Measurements from ENCODE around the gene MYRIP.
"Not testable (repeated sequence)": the region's sequence is repeated elsewhere in the genome, so short reads cannot be mapped to it uniquely, and the experiment has no call there.

Gene MYRIP

GRCh38 chr3:39977058-39977794, 167.8 kb downstream of the MYRIP start:
- no peak for DNase-seq

GRCh38 chr3:39978308-39978707, 168.9 kb downstream of the MYRIP start:
- DNase-seq: no peak

- no peak for DNase-seq
Observed at GRCh38 chr3:39980058-39980457, 170.6 kb downstream of the MYRIP start.

GRCh38 chr3:39980781-39981180, 171.4 kb downstream of the MYRIP start:
- DNase-seq: no peak

- no peak for DNase-seq
Observed at GRCh38 chr3:39981547-39982184, 172.3 kb downstream of the MYRIP start.

- no peak for DNase-seq
Observed at GRCh38 chr3:39982665-39983357, 173.4 kb downstream of the MYRIP start.

GRCh38 chr3:39989746-39990145, 180.3 kb downstream of the MYRIP start:
- DNase-seq: no peak

- peak; percentile 10 for DNase-seq
Observed at GRCh38 chr3:39990532-39990931, 181.1 kb downstream of the MYRIP start.

- no peak for DNase-seq
Observed at GRCh38 chr3:40008796-40009195, 199.4 kb downstream of the MYRIP start.

GRCh38 chr3:40009991-40010390, 200.6 kb downstream of the MYRIP start:
- no peak for DNase-seq

- no peak for DNase-seq
Observed at GRCh38 chr3:40012381-40012780, 203.0 kb downstream of the MYRIP start.

GRCh38 chr3:40016391-40016790, 207.0 kb downstream of the MYRIP start:
- DNase-seq: no peak

- no peak for DNase-seq
Observed at GRCh38 chr3:40018369-40018768, 209.0 kb downstream of the MYRIP start.

- no peak for DNase-seq
Observed at GRCh38 chr3:40019376-40019775, 210.0 kb downstream of the MYRIP start.

- DNase-seq: no peak
Observed at GRCh38 chr3:40020689-40021088, 211.3 kb downstream of the MYRIP start.

- no peak for DNase-seq
Observed at GRCh38 chr3:40021338-40021737, 211.9 kb downstream of the MYRIP start.

- DNase-seq: no peak
Observed at GRCh38 chr3:40022297-40022827, 213.0 kb downstream of the MYRIP start.

GRCh38 chr3:40024526-40024925, 215.1 kb downstream of the MYRIP start:
- no peak for DNase-seq

- DNase-seq: not testable (repeated sequence)
Observed at GRCh38 chr3:40025892-40026291, 216.5 kb downstream of the MYRIP start.

GRCh38 chr3:40035177-40035576, 225.8 kb downstream of the MYRIP start:
- no peak for DNase-seq

GRCh38 chr3:40037582-40037981, 228.2 kb downstream of the MYRIP start:
- no peak for DNase-seq

GRCh38 chr3:40042752-40043443, 233.5 kb downstream of the MYRIP start:
- no peak for DNase-seq

- DNase-seq: no peak
Observed at GRCh38 chr3:40043444-40043755, 234.0 kb downstream of the MYRIP start.
